Nucleus accumbens (tissue), 56 donors: ENCODE measurements around the gene CXCR5.
"Not testable (repeated sequence)": the region's sequence is repeated elsewhere in the genome, so short reads cannot be mapped to it uniquely, and the experiment has no call there.

Experiments used
- DNase-seq, 56 donors: peaks; one replicate each; lab custom pipeline; 2025; lab: John Stamatoyannopoulos, UW

The CXCR5 gene

DNA sequence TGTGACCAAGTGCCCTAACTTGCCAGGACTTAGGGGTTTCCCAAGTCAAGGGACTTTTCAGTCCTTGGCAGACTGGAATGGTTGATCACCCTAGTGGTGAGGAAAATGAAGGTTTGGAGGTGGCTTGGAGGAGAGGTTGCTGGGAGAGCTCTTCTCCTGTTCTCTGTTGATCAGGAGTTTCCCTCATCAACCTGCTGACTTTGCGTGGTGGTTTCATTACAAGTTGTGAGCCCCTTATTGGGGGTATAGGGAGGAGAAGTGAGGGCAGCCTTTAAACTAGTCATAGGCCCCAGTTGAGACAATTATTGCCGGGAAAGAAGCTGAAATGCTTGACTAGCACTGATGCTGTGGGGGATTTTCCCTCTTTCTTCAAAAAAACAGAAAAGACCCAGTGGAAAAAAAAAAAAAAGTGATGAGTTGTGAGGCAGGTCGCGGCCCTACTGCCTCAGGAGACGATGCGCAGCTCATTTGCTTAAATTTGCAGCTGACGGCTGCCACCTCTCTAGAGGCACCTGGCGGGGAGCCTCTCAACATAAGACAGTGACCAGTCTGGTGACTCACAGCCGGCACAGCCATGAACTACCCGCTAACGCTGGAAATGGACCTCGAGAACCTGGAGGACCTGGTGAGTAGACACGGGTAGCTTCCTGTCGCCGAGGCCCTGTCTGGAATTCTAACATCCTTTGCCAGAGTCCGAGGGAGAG, at the start of gene CXCR5:
TSS of gene CXCR5 (plus strand) at position 525 of the 704 bp plus-strand sequence. CDS start at position 575, 50 bp downstream.
- DNase-seq: no peak

DNA sequence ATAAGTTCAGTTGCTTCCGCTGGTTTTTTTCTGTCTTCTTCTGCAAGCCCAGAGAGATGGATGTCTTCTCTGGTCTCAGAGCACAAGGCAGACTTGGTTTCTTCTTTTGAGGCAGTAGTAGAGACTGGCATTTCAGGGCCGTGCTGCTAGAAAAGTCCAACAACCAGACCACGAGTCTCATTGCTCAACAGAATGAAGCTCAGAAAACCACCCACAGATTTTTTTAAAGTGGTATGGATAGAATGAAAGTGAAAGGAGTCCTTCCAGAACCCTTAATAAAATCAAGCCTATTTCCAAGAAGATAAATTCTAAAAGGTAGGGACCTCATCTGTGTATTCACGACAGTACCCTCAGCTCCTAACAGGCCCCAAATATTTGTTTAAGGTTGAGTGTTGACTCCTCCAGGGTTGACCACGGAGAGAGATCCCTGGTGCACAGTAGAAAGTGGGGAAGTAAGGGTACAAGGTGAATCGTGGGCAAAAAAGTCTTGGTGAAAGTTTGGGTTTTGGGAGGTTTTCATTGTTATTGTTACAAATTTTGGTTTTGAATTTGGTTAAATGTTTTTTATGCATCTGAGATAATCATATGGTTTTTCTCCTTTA, 49.2 kb upstream of the CXCR5 start:
- peak in 1 of 56 donors; percentile 5 for DNase-seq

GRCh38 chr11:118837868-118838267, 45.8 kb upstream of the CXCR5 start:
- no peak for DNase-seq

DNA sequence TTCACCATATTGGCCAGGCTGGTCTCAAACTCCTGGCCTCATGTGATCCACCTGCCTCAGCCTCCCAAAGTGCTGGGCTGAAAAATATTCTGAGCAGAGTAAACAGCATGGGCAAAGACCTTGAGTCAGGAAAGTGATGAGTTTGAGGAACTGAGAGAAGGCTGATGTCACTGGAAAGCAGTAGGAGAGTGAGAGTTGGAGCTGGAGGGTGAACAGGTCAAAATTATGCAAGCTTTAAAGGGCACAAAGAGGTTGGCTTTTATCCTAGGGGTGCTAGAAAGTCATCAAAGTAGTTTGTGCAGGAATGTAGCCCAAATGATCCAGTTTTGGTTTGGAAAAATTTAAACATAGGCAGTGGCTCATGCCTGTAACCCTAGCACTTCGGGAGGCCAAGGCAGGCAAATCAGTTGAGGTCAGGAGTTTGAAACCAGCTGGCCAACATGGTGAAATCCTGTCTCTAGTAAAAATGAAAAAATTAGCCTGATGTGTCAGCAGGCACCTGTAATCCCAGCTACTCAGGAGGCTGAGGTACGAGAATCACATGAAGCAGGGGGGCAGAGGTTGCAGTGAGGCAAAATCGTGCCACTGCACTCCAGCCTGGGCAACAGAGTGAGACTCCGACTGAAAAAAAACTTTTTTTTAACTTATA, 44.7 kb upstream of the CXCR5 start:
- DNase-seq: no peak

DNA sequence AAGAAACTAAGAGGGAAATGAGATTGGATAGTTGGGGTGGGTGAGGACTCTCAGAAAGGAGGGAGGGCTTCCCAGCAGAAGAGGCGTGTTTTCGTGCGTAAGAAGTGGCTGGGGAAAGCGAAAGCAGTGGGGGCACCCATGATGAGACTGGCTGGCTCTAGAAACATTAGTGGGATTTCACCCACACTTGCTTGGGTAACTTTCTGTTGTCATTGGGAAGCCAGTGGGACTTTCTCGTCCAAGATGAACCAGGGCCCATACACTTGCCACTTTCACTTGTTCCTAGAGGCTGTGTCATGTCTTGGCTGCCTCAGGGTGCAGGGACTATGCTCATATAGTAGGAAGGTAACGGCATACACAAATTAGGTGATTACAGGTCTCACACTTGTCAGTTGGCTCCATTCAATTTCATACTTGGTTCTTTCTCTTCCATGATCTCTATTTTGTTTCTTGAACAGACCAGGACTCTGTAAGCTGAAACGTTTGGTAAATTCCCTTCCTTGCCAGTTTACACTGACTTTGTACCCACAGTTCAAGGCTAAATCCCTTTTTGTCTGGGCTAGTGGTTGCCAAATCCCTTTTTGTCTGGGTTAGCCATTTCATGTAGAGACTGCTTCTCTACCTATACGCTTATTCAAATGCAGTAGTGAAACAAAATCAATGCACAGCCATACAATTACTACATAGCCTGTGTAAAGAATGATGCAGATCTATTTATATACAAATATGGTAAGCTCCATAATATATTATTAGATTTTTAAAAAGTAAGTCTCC, 42.0 kb upstream of the CXCR5 start:
- no peak for DNase-seq

DNA sequence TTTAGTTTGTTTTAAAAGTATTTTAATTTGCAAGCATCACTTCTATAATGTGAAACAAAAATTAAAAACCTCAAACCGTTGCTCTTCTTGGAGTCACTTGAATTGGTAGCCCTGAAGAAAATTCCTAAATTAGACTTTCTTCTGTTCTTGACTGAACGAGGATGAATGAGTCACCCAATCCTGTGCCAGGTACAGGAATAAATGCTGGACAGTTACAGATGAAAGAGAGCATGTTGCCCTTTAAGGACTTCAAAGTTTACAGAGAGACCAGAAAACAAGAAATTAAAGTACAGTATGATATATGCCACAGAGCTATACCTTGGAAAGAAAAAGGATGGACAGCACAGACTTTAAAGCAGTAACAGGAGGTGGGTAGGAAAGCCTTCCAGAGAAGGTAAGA, 41.3 kb upstream of the CXCR5 start:
- DNase-seq: no peak

- DNase-seq: not testable (repeated sequence)
Measured at GRCh38 chr11:118842843-118843242, 40.8 kb upstream of the CXCR5 start.

DNA sequence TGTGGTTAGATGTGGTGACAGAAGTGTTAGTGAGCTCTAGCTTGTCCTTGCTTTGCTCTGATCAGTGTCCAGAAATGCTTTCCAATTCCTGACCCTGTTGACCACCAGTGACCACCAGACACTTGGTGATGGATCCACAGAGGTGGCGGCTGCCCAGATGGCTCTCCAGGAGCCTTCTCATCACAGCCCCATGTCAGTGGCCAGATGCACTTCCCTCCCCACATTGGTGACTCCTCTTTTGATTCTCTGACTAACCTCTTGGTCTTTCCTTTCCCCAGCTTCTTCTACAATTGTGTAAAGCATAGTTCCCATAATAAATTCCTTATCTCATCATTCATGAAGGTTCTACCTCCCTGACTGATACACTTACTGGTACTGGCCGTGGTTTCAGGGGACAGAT, 40.1 kb upstream of the CXCR5 start:
- DNase-seq: no peak

- DNase-seq: no peak
Measured at GRCh38 chr11:118845369-118845768, 38.3 kb upstream of the CXCR5 start.

GRCh38 chr11:118846181-118846935, 37.3 kb upstream of the CXCR5 start:
- DNase-seq: no peak

DNA sequence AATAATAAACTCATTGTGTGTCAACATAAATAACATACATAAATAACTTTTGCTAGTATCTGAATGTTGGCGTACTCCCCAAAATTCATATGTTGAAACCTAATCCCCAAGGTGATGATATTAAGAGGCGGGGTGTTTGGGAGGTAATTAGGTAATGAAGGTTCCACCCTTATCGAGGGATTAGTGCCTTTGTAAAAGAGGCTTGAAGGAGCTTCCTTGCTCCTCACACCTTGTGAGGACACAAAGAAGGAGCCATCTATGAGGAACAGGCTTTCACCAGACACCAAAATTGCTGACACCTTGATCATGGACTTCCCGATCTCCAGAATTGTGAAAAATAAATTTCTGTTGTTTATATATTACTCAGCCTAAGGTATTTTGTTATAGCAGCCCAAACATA, 33.9 kb upstream of the CXCR5 start:
- DNase-seq: no peak

DNA sequence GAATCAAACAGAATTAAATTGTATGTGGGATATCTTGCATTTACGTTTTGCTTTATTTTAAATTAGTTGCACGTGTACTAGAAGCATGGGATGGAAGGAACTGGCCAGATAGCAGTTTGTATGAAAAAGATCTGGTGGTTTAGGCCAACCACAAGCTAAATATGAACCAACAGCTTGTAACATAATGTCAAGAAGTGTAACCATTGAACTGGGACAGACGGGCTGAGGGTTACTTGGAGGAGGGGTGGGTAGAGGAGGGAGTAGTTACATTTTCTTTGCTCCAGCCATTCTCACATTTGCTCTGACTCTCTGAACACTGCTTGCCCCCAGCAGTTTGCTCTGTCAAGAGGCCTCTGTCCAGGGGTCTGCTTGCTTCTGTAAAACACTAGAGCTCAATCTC, 31.7 kb upstream of the CXCR5 start:
- no peak for DNase-seq

DNA sequence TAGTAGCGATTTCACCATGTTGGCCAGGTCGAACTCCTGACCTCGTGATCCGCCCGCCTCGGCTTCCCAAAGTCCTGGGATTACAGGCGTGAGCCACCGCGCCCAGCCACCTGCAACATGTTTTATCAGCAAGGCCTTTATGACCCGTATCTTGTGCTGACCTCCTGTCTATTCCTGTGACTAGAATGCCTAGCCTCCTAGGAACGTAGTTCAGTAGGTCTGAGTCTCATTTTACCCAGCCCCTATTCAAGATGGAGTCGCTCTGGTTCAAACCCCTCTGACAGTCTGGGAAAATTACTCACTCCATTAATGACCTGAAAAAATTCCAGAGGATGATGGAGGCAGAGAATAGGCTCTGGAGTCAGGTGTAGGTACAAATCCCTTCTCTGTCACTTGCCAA, 30.0 kb upstream of the CXCR5 start:
- no peak for DNase-seq

DNA sequence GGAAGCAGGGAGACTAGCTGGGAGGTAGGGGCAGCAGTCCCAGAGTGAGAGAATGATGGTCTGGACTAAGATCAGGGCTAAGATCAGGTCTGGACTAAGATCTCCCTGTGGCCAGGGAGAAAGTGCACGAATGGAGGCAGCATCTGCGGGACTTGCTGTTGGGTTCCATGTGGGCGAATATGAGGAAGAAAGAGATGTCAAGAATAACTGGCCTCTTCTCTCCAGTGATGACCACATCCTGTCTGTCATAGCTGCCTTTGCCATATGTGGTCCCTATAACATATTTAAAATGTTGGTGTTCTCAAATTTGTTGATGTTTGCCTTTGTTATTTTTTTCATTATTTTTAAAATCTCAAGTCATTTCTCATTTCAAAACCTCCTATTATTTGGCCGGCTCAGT, 27.4 kb upstream of the CXCR5 start:
- no peak for DNase-seq

GRCh38 chr11:118857385-118857784, 26.3 kb upstream of the CXCR5 start:
- DNase-seq: no peak

DNA sequence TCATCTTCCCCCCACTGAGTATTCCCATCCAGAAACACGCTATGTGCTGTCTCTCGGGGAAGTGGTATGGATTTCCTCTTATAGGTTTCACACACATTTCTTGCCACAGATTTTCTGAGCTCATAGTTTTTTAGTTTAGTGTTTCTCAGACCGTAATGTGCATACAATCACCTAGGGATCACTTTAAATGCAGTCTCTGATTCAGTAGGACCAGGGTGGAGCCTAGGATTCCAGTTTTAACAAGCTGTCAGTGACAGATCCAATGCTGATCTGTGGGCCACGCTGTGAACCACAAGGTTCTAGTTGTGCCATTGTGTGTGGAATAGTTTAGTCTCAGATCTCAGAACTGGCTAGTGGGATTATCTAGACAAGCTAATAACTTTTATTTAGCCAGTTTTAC, 23.7 kb upstream of the CXCR5 start:
- no peak for DNase-seq

- no peak for DNase-seq
Measured at GRCh38 chr11:118868659-118869058, 15.0 kb upstream of the CXCR5 start.

- peak in 52 of 56 donors; percentile 14 to 80 (median 56) for DNase-seq
Measured at GRCh38 chr11:118870396-118871343, 13.0 kb upstream of the CXCR5 start.

DNA sequence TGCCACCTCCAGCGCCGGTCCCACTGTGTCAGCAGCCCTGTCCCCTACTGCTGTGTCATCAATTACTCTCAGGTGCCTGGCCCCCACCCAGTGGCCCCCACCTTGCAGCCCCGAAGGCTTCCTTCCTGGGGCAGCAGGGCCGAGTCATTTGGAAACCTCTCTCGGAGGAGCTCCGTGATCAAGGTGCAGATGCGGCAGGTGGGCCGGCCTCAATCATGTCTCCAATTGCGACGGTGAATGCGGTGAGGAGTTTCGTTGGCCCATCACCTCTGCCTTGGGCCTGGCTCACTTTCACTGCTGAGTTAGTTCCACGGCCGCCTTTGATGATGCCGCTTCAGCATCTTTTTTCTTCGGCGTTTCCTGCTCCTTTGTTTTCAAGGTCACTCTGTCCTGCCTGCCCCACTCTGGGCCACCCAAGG, 11.3 kb upstream of the CXCR5 start:
- no peak for DNase-seq
